ENCODE results near the gene PRR7.

The PRR7 gene

DNA sequence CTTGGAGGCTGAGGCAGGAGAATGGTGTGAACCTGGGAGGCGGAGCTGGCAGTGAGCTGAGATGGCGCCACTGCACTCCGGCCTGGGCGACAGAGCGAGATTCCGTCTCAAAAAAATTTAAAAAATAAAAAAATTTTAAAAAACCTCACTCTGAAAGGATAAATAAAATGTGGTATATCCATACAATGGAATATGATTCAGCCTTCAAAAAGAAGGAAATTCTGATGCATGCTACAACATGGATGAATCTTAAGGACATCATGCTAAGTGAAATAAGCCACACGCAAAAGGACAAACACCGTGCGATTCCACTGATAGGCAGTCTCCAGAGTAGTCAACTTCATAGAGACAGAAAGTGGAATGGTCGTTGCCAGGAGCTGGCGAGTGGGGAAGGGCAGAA, 18.4 kb downstream of the PRR7 start (continued):
- TF ChIP-seq GLI2 (tag by site-specific recombination; IDR thresholded peaks at IDR 0.05; ENCODE audit: borderline replicate concordance, low read depth) (no peak), ZNF146 (tag by site-specific recombination; IDR thresholded peaks at IDR 0.05) (peak; percentile 65), ZNF555 (tag by site-specific recombination; conservative IDR thresholded peaks at IDR 0.05) (no peak), ZNF561 (tag by site-specific recombination; IDR thresholded peaks at IDR 0.05; ENCODE audit: borderline replicate concordance) (no peak), ZNF354C (tag by site-specific recombination; IDR thresholded peaks at IDR 0.05; ENCODE audit: borderline replicate concordance, low read depth) (no peak), ZNF2 (tag by site-specific recombination; IDR thresholded peaks at IDR 0.05) (no peak), WT1 (tag by site-specific recombination; IDR thresholded peaks at IDR 0.05) (no peak), YY1 (tag by site-specific recombination; IDR thresholded peaks at IDR 0.05) (no peak), ZNF426 (tag by site-specific recombination; IDR thresholded peaks at IDR 0.05) (no peak)
- TF ChIP-seq, protein P1, sequence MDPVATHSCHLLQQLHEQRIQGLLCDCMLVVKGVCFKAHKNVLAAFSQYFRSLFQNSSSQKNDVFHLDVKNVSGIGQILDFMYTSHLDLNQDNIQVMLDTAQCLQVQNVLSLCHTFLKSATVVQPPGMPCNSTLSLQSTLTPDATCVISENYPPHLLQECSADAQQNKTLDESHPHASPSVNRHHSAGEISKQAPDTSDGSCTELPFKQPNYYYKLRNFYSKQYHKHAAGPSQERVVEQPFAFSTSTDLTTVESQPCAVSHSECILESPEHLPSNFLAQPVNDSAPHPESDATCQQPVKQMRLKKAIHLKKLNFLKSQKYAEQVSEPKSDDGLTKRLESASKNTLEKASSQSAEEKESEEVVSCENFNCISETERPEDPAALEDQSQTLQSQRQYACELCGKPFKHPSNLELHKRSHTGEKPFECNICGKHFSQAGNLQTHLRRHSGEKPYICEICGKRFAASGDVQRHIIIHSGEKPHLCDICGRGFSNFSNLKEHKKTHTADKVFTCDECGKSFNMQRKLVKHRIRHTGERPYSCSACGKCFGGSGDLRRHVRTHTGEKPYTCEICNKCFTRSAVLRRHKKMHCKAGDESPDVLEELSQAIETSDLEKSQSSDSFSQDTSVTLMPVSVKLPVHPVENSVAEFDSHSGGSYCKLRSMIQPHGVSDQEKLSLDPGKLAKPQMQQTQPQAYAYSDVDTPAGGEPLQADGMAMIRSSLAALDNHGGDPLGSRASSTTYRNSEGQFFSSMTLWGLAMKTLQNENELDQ (tag by site-specific recombination; IDR thresholded peaks at IDR 0.05; ENCODE audit: low read depth), result no peak

DNA sequence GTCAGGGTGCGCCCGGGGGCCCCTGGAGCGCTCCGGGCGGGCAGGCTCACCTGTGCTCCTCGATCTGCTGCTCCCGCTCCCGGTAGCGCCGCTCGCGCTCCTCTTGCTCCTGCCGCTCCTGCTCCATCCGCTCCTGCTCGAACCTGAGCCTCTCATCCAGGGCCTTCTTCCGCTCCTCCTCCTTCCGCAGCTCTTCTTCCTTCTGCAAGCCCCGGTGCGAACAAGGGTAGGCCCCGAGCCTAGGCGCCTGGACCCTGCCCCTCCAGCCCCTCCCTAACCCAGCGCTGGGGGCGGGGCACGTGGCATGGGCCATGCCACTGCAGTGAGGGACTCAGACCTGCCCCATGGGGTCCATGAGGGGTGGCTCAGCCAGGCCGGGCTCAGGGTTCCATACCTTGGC, 20.2 kb downstream of the PRR7 start:
- TF ChIP-seq ZBTB1 (tag by site-specific recombination; IDR thresholded peaks at IDR 0.05), result no peak
- no peak for TF ChIP-seq SCRT2 (tag by site-specific recombination; IDR thresholded peaks at IDR 0.05)
- no peak for TF ChIP-seq ZNF350 (tag by site-specific recombination; IDR thresholded peaks at IDR 0.05)
- TF ChIP-seq, protein P2, sequence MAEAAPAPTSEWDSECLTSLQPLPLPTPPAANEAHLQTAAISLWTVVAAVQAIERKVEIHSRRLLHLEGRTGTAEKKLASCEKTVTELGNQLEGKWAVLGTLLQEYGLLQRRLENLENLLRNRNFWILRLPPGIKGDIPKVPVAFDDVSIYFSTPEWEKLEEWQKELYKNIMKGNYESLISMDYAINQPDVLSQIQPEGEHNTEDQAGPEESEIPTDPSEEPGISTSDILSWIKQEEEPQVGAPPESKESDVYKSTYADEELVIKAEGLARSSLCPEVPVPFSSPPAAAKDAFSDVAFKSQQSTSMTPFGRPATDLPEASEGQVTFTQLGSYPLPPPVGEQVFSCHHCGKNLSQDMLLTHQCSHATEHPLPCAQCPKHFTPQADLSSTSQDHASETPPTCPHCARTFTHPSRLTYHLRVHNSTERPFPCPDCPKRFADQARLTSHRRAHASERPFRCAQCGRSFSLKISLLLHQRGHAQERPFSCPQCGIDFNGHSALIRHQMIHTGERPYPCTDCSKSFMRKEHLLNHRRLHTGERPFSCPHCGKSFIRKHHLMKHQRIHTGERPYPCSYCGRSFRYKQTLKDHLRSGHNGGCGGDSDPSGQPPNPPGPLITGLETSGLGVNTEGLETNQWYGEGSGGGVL (tag by site-specific recombination; IDR thresholded peaks at IDR 0.05), result no peak
- no peak for TF ChIP-seq ZNF571 (tag by site-specific recombination; IDR thresholded peaks at IDR 0.05)
- TF ChIP-seq ZNF777 (tag by site-specific recombination; IDR thresholded peaks at IDR 0.05; ENCODE audit: borderline replicate concordance), result no peak
- no peak for TF ChIP-seq ZNF138 (tag by site-specific recombination; IDR thresholded peaks at IDR 0.05; ENCODE audit: borderline replicate concordance)
- no peak for TF ChIP-seq GFI1B (tag by site-specific recombination; IDR thresholded peaks at IDR 0.05)
- TF ChIP-seq, protein P1 (tag by site-specific recombination; IDR thresholded peaks at IDR 0.05; ENCODE audit: low read depth), result no peak
- TF ChIP-seq, protein P3, sequence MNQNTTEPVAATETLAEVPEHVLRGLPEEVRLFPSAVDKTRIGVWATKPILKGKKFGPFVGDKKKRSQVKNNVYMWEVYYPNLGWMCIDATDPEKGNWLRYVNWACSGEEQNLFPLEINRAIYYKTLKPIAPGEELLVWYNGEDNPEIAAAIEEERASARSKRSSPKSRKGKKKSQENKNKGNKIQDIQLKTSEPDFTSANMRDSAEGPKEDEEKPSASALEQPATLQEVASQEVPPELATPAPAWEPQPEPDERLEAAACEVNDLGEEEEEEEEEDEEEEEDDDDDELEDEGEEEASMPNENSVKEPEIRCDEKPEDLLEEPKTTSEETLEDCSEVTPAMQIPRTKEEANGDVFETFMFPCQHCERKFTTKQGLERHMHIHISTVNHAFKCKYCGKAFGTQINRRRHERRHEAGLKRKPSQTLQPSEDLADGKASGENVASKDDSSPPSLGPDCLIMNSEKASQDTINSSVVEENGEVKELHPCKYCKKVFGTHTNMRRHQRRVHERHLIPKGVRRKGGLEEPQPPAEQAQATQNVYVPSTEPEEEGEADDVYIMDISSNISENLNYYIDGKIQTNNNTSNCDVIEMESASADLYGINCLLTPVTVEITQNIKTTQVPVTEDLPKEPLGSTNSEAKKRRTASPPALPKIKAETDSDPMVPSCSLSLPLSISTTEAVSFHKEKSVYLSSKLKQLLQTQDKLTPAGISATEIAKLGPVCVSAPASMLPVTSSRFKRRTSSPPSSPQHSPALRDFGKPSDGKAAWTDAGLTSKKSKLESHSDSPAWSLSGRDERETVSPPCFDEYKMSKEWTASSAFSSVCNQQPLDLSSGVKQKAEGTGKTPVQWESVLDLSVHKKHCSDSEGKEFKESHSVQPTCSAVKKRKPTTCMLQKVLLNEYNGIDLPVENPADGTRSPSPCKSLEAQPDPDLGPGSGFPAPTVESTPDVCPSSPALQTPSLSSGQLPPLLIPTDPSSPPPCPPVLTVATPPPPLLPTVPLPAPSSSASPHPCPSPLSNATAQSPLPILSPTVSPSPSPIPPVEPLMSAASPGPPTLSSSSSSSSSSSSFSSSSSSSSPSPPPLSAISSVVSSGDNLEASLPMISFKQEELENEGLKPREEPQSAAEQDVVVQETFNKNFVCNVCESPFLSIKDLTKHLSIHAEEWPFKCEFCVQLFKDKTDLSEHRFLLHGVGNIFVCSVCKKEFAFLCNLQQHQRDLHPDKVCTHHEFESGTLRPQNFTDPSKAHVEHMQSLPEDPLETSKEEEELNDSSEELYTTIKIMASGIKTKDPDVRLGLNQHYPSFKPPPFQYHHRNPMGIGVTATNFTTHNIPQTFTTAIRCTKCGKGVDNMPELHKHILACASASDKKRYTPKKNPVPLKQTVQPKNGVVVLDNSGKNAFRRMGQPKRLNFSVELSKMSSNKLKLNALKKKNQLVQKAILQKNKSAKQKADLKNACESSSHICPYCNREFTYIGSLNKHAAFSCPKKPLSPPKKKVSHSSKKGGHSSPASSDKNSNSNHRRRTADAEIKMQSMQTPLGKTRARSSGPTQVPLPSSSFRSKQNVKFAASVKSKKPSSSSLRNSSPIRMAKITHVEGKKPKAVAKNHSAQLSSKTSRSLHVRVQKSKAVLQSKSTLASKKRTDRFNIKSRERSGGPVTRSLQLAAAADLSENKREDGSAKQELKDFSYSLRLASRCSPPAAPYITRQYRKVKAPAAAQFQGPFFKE (tag by site-specific recombination; IDR thresholded peaks at IDR 0.05; ENCODE audit: borderline replicate concordance), result no peak
- TF ChIP-seq, protein P4, sequence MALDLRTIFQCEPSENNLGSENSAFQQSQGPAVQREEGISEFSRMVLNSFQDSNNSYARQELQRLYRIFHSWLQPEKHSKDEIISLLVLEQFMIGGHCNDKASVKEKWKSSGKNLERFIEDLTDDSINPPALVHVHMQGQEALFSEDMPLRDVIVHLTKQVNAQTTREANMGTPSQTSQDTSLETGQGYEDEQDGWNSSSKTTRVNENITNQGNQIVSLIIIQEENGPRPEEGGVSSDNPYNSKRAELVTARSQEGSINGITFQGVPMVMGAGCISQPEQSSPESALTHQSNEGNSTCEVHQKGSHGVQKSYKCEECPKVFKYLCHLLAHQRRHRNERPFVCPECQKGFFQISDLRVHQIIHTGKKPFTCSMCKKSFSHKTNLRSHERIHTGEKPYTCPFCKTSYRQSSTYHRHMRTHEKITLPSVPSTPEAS (tag by site-specific recombination; IDR thresholded peaks at IDR 0.05), result no peak
- no peaks in the 10 kb centered on the region for H3K4me1 ChIP-seq (ENCODE audit: control insufficient read depth, insufficient read depth, low read length)
- no peak overlapping the region for H3K4me3 ChIP-seq (ENCODE audit: low read depth, low read length)
- no peak overlapping the region for H3K27ac ChIP-seq (ENCODE audit: extremely low read depth, low read depth, low read length)
- H3K36me3 ChIP-seq (ENCODE audit: control insufficient read depth in 2 of 2, insufficient read depth in 1 of 2, low read length in 2 of 2), result peaks cover 15 to 75% of the 10 kb centered on the region in 2 experiments; a peak in 2 of 3 replicates
- no peaks in the 10 kb centered on the region for H3K9me3 ChIP-seq (ENCODE audit: control insufficient read depth, insufficient read depth, low read depth, low read length)
- ChIA-PET POLR2A (interaction anchor here (1.2 to 2.0 kb wide), 3 partner anchors 9 to 31 kb away, joined by 3 to 8 read pairs (median 3); partner anchors contain the start of gene PDLIM7), CTCF (interaction anchor here (1.3 kb wide), 1 partner anchor 11 kb away, joined by 5 read pairs; no protein-coding TSS in a partner anchor)
